GM11168 (cell line): ENCODE measurements around the gene FAU.

Source experiments
- in situ Hi-C: fragments of 300-500 bp; cut with MboI; formaldehyde crosslinking; loops from one replicate; pipeline ENCODE4 v1.12.0; 2022; ENCODE audit warnings: low sequenced_read_pairs; ENCODE audit not compliant: unreplicated experiment

The FAU gene

DNA sequence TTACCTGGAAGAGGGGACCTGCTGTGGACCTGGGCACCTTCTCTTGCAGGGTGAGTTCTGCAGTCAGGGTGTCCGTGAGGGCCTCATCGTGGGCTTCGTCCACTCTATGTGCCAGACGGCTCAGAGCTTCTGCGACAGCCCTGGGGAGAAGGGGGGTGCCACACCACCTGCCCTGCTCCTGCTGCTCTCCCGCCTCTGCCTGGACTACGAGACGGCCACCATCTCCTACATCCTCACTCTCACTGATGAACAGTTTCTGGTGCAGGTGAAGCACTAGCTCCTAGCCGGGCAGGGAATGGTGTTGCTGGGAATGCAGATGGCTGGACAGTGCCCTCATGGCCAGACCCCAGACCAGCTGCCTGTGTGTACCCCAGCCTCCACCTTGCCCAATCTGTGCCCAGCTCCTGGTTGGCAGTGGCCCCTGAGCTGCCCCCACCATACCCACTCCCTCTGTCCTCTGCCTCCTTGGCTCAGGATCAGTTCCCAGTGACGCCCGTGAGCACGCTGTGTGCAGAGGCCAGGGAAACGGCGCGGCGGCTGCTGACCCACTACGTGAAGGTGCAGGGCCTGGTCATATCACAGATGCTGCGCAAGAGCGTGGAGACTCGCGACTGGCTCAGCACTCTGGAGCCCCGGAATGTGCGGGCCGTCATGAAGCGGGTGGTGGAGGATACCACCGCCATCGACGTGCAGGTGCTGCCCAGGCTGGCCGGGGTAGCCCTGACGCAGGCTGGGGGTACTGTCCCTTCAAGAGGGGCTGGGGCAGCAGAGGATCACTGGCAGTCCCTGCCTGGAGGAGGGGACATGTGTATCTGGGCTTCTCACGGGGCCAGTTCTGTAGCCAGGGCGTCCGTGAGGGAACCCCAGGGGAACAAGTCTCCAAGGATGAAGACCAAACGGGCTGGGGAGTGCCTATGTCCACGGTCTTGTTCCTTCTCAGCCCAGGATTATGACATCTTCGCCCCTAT lies 12.4 kb downstream of the FAU start:
- in situ Hi-C loops: no loop called here

DNA sequence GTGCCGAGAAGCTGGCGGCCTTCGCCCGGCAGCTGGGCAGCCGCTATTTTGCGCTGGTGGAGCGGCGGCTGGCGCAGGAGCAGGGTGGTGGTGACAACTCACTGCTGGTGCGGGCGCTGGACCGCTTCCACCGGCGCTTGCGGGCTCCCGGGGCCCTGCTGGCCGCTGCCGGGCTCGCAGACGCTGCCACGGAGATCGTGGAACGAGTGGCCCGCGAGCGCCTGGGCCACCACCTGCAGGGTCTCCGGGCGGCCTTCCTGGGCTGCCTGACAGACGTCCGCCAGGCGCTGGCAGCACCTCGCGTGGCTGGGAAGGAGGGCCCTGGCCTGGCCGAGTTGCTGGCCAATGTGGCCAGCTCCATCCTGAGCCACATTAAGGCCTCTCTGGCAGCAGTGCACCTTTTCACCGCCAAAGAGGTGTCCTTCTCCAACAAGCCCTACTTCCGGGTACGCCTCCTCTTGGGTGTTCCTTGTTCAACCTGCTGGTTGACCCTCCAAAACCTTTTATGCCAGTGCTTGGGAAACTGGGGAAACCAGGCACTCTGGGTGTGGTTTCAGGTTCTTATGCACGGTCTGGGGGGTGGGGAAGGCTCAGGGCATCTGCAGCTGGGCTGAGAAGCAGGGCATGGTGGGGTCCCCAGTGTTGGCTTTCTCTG lies 13.3 kb downstream of the FAU start:
- in situ Hi-C loops: no loop called here

DNA sequence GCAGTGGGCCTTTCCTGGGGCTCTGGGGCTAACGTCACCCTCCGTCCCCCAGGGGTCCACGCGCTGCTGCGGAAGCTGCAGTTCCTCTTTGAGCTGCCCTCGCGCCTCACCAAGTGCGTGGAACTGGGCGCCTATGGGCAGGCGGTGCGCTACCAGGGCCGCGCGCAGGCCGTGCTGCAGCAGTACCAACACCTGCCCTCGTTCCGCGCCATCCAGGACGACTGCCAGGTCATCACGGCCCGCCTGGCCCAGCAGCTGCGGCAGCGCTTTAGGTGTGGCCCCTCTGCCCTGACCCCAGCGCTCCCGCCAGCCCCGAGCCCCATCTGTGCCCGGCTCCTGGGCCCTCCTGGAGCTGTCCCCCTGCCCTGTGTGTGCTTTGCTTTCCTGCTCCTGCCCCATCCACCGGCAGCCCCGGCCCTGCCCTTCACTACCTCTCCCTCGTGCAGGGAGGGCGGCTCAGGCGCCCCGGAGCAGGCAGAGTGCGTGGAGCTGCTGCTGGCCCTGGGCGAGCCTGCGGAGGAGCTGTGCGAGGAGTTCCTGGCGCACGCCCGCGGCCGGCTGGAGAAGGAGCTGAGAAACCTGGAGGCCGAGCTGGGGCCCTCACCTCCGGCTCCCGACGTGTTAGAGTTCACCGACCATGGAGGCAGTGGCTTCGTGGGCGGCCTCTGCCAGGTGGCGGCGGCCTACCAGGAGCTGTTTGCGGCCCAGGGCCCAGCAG lies 14.0 kb downstream of the FAU start:
- in situ Hi-C loops: no loop called here

DNA sequence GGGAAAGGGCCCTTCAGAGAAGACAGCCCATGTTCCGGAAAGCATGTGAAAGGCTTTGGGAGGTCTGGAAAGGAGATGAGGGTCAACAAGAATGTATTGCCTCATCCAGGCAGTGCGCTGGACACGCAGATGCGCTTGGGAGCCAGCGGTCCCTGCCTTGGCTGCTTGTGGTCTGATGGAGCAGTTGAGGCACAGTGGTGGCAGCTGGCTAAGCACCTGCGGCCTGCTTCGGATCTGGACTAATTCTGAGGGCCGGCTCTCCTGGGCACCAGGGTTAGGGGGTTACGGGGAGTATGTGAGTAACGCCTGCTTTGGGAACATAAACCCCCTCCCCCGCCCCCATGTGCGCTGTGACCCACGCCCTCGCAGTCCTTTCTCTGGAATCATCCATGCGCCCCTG lies 14.9 kb downstream of the FAU start:
- in situ Hi-C loops: no loop called here

DNA sequence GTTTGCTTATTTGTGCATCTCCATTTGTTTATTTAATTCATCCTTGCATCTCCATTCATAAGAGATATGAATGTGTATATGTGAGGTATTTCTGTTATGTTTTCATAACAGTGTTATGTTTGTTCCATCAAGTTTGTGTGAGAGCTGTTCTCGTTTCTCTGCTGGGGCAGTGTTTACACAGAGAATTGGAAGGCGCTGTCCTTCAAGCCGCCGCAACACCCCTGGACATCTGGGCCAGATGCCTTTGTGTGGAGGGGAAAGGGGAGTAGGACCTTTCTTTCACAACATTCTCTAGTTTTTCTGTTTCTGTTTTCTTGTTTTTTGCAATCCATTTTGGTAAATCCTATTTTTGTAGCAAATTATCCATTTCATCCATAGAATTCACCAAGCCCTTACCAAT lies 17.3 kb downstream of the FAU start:
- in situ Hi-C loops: no loop called here

DNA sequence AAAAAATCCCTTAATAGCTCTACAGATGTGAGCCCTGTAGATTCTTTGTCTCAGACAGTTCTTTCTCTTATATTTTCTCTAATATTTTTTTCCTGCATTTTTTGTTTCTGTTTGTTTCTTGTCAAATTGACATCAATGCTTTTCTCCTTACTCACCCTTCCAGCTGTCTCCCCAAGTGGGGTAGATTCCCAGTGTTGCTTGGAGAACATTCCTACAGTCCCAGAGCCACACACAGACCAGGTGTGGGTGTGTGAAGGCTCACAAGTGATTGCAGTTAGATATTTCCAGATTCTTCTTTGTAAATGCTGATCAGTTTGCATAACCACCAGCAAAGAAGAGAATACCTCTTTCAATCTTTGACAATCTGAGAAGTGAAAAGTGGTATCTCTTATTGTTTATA lies 18.5 kb downstream of the FAU start:
- in situ Hi-C loops: no loop called here

DNA sequence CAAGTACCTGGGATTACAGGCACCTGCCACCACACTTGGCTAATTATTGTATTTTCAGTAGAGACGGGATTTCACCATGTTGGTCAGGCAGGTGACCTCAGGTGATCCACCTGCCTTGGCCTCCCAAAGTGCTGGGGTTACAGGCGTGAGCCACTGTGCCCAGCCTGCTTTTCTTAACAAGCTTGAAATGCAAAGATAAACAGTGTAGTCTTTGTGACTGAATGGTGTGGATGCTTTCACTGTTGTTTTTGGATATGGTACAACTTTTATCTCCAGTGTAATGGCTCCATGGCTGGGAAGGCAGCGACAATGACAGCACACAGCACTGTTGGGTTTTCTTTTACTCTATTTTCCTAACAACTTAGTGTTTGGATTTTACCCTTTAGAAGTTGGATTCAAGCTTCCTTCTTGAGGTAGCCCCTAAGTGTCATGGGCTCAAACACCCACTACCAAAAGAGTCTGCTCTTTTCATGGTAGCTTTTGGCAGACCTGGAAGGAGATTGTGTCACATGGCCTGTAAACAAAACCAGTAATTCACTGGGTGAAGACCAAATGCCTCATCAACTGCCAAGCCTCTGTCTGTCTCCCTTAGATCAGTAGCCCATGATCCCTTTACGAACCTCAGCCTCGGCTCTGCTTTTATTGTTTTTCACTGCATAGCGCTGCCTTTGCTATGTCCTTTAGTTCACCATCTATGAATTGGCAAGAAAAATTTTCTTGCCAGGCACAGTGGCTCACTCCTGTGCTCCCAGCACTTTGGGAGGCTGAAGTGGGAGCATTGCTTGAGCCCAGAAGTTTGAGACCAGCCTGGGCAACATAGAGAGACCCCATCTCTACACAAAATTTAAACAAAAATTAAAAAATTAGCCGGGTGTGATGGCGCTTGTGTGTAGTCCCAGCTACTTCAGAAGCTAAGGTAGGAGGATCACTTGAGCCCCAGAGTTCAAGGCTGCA lies 19.5 kb downstream of the FAU start:
- in situ Hi-C loops: no loop called here

DNA sequence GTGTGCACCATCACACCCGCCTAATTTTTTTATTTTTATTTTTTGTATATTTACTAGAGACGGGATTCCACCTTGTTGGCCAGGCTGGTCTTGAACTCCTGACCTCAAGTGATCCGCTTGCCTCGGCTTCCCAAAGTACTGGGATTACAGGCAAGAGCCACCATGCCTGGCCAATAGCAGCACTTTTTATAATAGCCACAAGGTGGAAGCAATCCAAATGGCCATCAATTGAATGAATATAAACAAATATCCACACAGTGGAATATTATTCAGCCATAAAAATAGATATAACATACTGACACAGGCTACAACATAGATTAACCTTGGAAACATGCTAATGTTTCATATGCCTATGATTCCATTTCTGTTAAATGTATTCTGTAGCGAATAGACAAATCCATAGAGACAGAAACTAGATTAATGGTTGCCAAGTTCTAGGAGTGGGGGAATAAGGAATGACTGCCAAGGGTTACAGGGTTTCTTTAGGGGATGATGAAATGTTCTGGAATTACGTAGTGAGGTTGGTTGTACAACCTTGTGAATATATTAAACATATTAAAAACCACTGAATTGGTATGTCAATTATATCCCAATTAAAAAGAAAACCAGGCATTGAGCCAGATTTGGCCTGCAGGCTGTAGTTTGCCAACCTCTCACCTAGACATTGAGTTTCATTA lies 21.1 kb downstream of the FAU start:
- in situ Hi-C loops: no loop called here

DNA sequence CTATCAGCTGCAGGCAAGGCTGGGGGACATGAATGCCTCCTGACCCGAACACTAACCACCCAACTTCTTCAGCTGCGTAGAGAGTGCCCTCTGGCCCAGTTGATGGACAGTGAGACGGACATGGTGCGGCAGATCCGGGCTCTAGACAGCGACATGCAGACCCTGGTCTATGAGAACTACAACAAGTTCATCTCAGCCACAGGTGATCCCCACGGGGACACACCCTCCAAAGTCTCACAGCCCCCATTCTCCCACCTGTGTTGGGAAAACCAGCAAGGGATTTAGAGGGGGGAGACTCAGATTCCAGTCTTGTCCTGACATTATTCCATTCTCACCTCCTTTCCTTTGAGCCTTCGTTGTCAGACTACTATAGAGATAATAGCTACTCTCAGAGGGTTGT lies 25.0 kb downstream of the FAU start:
- in situ Hi-C loops: no loop called here

DNA sequence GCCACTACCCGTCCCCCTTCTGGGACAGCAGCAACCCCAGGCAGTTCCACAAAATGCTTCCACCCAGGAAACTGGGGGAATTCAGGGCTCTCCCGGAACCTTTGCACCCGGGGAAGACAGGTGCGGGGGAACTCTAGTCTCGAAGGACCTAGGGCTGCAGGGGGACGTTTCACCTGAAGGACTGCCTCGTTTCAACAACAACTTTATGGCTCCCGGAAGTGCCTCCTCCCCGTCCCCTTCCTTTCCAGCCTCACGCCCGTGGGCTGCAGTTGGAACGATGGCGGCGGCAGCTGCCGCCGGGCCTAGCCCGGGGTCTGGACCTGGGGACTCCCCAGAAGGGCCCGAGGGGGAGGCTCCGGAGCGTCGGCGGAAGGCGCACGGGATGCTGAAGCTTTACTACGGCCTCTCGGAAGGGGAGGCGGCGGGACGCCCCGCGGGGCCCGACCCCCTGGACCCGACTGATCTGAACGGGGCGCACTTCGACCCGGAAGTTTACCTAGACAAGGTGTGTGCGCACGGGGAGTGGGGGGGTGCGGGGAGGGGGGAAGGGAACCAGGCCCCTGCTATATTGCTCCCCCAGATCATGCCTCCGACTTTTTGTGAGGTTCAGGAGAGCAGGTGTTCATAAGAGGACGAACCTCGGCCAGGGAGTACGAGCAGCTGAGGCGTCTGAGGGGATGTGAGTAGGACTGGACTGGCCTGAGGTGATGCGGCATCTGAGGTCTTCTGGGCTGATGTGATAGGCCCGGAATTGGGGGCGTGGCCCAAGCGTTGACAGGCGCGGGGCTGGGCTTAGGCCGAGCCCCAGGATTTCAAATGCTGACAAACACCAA lies 25.7 kb downstream of the FAU start, which contains the start of gene VPS51:
Gene VPS51, plus strand, starts transcription at position 241 of the 833 bp plus-strand sequence. Its CDS starts 37 bp downstream, at position 278.
- in situ Hi-C loops: no loop called here

DNA sequence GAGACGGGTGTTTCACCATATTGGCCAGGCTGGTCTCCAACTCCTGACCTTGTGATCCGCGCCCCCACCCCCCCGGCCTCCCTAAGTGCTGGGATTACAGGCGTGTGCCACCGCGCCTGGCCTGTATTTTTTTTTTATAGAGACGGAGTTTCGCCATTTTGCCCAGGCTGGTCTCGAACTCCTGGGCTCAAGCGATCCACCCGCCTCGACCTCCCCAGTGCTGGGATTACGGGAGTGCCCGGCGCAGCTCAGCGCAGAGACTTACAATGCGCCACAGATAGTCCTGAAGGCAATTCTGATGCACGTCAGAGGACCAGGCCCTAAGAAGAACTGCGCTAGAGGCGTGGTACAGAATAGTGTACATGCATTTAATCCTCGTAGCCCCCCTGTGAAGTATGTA lies 26.5 kb downstream of the FAU start:
- in situ Hi-C loops: no loop called here

DNA sequence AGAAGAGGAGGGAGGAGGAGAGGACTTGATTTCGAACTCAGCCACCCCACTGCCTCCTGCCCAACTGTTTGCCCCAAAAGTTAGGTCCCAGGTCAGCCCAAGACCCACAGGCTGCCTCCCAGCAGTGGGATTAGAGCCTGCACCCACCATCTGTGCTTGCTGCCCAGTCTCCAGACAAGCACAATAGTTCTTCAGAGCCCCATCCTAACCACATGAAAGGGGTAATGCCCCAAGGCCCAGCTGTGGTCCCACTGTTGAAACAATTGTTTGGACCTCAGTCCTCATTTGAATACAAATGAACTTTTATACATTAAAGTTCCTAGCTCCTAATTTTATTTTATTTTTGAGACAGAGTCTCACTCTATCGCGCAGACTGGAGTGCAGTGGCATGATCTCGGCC lies 31.3 kb downstream of the FAU start:
- in situ Hi-C loops: no loop called here

DNA sequence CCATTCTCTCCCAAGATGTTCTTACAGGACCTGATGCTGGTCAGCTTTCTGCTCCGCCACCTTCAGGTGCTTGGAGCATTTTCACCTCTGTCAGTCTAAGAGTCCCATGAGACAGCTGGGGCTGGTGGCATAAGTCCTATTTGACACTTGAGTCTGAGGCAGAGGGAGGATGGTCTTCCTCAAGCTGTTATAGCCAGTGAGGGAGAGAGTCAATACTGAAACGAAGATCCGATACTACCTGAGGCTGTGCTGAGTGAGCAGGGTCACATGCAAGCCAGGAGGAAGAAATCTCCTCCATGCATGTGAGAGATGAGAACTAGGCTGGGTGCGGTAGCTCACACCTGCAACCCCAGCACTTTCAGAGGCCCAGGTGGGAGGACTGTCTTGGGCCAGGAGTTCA lies 32.3 kb downstream of the FAU start:
- in situ Hi-C loops: no loop called here

DNA sequence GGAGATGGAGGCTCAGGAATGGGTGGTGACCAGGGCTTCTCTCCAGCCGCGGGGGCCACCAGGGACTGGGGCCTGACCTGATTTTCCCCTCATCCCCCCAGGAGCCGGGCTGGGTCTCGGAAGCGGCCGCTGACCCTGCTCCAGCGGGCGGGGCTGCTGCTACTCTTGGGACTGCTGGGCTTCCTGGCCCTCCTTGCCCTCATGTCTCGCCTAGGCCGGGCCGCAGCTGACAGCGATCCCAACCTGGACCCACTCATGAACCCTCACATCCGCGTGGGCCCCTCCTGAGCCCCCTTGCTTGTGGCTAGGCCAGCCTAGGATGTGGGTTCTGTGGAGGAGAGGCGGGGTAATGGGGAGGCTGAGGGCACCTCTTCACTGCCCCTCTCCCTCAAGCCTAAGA lies 34.1 kb downstream of the FAU start:
- in situ Hi-C loops: no loop called here

DNA sequence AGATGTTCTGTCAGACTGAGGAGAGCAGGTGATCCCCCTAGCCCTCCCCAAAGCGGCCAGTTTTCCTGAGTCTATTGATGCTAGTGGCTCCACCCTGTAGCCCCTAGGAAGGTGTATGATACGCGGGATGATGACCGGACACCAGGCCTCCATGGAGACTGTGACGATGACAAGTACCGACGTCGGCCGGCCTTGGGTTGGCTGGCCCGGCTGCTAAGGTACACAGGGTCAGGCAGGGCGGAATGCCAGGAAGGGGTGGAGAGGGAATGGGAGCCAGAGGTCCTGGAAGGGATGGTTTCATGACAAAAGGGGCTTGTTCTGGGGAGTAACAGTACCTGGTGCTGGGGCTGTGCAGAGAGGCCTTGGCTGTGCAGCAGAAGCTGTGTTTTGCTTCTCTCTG lies 34.7 kb downstream of the FAU start:
- in situ Hi-C loops: no loop called here

DNA sequence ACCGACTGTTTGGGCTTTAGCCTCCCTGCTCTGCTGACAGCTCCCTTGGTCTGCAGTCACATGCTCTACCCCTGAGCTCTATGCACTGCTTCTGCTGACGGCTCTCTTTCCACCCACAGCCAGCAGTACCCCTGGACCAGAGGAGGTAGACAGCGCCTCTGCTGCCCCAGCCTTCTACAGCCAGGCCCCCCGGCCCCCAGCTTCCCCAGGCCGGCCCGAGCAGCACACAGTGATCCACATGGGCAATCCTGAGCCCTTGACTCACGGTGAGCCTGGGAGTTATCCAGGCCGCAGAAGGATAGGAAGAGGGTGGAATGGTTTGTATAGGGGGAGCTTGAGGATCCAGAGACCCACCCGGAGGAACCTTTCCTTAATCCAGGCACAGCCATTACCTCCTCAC lies 35.1 kb downstream of the FAU start:
- in situ Hi-C loops: no loop called here

DNA sequence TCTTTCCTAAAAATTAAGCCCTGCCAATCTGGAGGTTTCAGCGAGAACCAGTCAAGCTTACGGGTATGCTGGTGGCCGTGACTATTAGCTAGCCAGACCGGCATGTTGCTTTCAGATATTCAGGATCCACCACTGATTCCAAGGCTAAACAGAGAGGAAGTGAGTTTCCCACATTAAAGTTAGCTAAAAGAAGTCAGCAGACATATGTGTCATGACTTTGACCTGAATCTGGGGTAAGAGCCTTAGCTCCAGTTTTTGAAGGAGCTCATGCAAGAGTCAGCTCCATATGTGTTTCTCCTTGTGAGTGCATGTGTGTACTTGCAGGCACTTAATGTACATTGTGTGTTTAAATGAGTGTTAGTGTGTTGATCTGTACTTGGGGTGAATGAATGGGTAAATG lies 36.5 kb downstream of the FAU start:
- in situ Hi-C loops: no loop called here

DNA sequence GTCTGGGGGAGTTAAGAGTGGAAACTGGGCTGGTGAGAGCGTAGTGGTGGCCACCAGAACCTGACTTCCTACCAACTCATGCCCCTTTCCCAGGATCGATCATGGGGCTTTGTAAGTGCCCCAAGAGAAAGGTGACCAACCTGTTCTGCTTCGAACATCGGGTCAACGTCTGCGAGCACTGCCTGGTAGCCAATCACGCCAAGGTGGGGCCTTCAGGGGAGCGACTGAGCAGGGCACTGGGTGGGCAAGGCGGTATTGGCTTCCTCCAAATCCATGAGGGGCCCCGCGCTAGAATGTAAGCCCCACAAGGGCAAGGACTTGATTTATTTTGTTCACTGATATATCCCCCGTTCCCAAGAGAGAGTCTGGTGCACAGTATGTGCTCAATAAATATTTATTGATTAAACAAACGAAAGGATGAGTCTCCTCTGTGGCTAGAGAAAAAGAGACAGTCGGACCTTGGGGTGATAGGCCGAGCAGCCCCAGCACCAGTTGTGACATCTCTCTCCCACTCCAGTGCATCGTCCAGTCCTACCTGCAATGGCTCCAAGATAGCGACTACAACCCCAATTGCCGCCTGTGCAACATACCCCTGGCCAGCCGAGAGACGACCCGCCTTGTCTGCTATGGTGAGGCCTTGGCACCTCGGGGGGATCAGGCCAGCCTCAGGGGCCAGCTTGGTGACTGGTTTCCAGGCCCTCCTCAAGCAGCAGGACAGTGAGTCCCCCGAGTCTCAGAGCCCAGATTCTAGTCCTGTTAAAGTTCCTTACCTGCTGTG lies 37.1 kb downstream of the FAU start:
- in situ Hi-C loops: no loop called here
